GM12875 (cell line): ENCODE results near the gene TSR1.

Source experiments
- H3K4me3 ChIP-seq: one replicate; pipeline ENCODE4 v1.5.1; 2011; ENCODE audit warnings: low read depth, low read length, control low read depth
- CTCF ChIP-seq: IDR thresholded peaks from 2 replicates; pipeline ENCODE4 v1.5.1; 2011; ENCODE audit warnings: low read depth, mild to moderate bottlenecking, control low read depth, inconsistent platforms, low read length, moderate library complexity, borderline replicate concordance; ENCODE audit not compliant: insufficient read depth

TSR1 gene

GRCh38 chr17:2362881-2363280 is 26.6 kb upstream of the TSR1 start:
- no peak overlapping the region for H3K4me3 ChIP-seq
- no peak for TF ChIP-seq CTCF

- TF ChIP-seq CTCF: no peak
These were observed 26.2 kb upstream of the TSR1 start for GRCh38 chr17:2362416-2362815.

GRCh38 chr17:2362016-2362415 is 25.8 kb upstream of the TSR1 start:
- no peak for TF ChIP-seq CTCF
- H3K4me3 ChIP-seq: no peak overlapping the region

More at GRCh38 chr17:2362416-2362815, 26.2 kb upstream of the TSR1 start:
- no peak overlapping the region for H3K4me3 ChIP-seq

GRCh38 chr17:2361010-2361760 is 24.9 kb upstream of the TSR1 start:
- TF ChIP-seq CTCF: no peak
- H3K4me3 ChIP-seq: no peak overlapping the region

- H3K4me3 ChIP-seq: no peak overlapping the region
- TF ChIP-seq CTCF: no peak
These were observed 21.7 kb upstream of the TSR1 start for GRCh38 chr17:2357931-2358434.

- no peak for TF ChIP-seq CTCF
- H3K4me3 ChIP-seq: no peak overlapping the region
These were observed 21.0 kb upstream of the TSR1 start for GRCh38 chr17:2357237-2357636.

- no peak for TF ChIP-seq CTCF
These were observed 18.1 kb upstream of the TSR1 start for GRCh38 chr17:2354311-2354710.

More at GRCh38 chr17:2354311-2354710, 18.1 kb upstream of the TSR1 start:
- H3K4me3 ChIP-seq: no peak overlapping the region
